Kidney epithelial cell (primary cell): ENCODE results near the gene STXBP1. TPM values are rescaled to one million over a fixed set of nuclear protein-coding genes. Genes with fewer than 3 reads are reported as not detected.

Experiments used
- DNase-seq: peaks from one replicate; pipeline ENCODE4 v3.0.0-alpha.2; 2010; ENCODE audit warnings: low read depth
- H3K27me3 ChIP-seq: 2 replicates; pipeline ENCODE4 v1.6.0; 2011; ENCODE audit warnings: low read length; ENCODE audit not compliant: control insufficient read depth, insufficient read depth
- H3K36me3 ChIP-seq: 2 replicates; pipeline ENCODE4 v1.5.1; 2011; ENCODE audit warnings: low read length; ENCODE audit not compliant: control insufficient read depth, insufficient read depth
- H3K4me3 ChIP-seq: 2 replicates; pipeline ENCODE4 v1.5.1; 2011; ENCODE audit warnings: low read depth, mild to moderate bottlenecking, control low read depth, low read length
- CTCF ChIP-seq: IDR thresholded peaks from 2 replicates; pipeline ENCODE4 v1.5.1; 2011; ENCODE audit warnings: mild to moderate bottlenecking, moderate library complexity, low read length, control low read depth, inconsistent platforms; ENCODE audit not compliant: insufficient read depth, poor library complexity, severe bottlenecking
- total RNA-seq: library from RNA; depleted of rRNA; stranded (reverse); fragments of >200 nt; gene quantifications from 2 replicates; pipeline ENCODE4 v1.2.3, GENCODE V29; 2015

STXBP1 gene
- total RNA-seq, 1 donor from 2014 or later, result 27.5 TPM

GRCh38 chr9:127693143-127693542 is 81.1 kb downstream of the STXBP1 start:
- no peak for TF ChIP-seq CTCF
- Histone ChIP-seq H3K27me3 (no peaks in the 10 kb centered on the region), H3K4me3 (no peak overlapping the region), H3K36me3 (no peaks in the 10 kb centered on the region)
- no peak for DNase-seq

DNA sequence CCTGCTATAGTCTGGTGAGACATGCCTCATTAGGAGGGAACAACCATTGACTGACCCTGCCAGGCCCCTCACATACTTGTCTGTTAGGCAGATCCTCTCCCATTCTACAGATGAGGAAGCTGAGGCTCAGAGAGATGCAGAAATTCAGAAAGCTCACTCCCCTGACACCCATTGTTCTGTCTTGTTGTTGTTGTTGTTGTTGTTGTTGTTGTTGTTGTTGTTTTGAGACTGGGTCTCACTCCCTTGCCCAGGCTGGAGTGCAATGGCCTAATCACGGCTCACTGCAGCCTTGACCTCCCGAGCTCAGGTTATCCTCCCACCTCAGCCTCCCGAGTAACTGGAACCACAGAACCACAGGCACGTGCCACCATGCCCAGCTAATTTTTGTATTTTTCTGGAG is 81.6 kb downstream of the STXBP1 start:
- no peak for DNase-seq
- no peaks in the 10 kb centered on the region for H3K27me3 ChIP-seq
- no peak overlapping the region for H3K4me3 ChIP-seq
- no peaks in the 10 kb centered on the region for H3K36me3 ChIP-seq
- TF ChIP-seq CTCF, result no peak

GRCh38 chr9:127694890-127695720 is 83.0 kb downstream of the STXBP1 start:
- no peaks in the 10 kb centered on the region for H3K36me3 ChIP-seq
- no peak overlapping the region for H3K4me3 ChIP-seq
- no peak for TF ChIP-seq CTCF
- no peak for DNase-seq
- no peaks in the 10 kb centered on the region for H3K27me3 ChIP-seq

DNA sequence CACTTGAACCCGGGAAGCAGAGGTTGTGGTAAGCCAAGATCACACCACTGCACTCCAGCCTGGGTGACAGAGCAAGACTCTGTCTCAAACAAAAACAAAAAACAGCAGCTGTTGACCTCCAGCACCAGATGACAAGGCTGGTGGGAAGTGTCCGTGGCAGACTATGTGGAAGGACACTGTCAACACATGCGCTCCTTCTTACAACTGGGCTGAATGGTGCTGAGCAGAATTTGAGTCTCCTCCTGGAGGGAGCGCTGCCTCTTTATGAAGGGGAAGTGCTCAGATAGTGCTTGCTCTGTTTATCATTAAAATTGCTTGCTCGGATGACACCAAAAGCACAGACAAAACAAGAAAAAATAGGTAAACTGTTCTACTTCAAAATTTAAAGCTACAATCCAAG is 85.5 kb downstream of the STXBP1 start:
- DNase-seq, result no peak
- Histone ChIP-seq H3K36me3 (no peaks in the 10 kb centered on the region), H3K27me3 (no peaks in the 10 kb centered on the region), H3K4me3 (no peak overlapping the region)
- no peak for TF ChIP-seq CTCF

GRCh38 chr9:127698386-127698785 is 86.3 kb downstream of the STXBP1 start:
- H3K36me3 ChIP-seq, result no peaks in the 10 kb centered on the region
- H3K4me3 ChIP-seq, result no peak overlapping the region
- no peak for TF ChIP-seq CTCF
- no peak for DNase-seq
- no peaks in the 10 kb centered on the region for H3K27me3 ChIP-seq

- H3K4me3 ChIP-seq, result peak overlapping the region; percentile 10
- DNase-seq, result peak; percentile 86
- no peak for TF ChIP-seq CTCF
- no peaks in the 10 kb centered on the region for H3K36me3 ChIP-seq
- no peaks in the 10 kb centered on the region for H3K27me3 ChIP-seq
These were observed 87.1 kb downstream of the STXBP1 start for GRCh38 chr9:127698985-127699670.
